Spinal cord (tissue), 10 donors: ENCODE measurements around the gene STT3B. TPM values are rescaled to one million over a fixed set of nuclear protein-coding genes. Genes with fewer than 3 reads are reported as not detected.

ENCODE experiments used
- DNase-seq, 6 donors: peaks; one replicate each; pipeline versions ENCODE4 v3.0.0 to v3.0.0-alpha.2; 2013 to 2015; ENCODE audit warnings: low spot score in 6 of 6, low read depth in 4 of 6
- H3K27ac ChIP-seq: one replicate; pipeline ENCODE4 v1.5.1; 2013; ENCODE audit warnings: low read depth, low read length, control low read depth
- H3K27me3 ChIP-seq: one replicate; pipeline ENCODE4 v1.6.1; 2013; ENCODE audit warnings: low read length; ENCODE audit not compliant: control insufficient read depth, insufficient read depth
- H3K36me3 ChIP-seq: one replicate; pipeline ENCODE4 v1.6.1; 2013; ENCODE audit warnings: low read length; ENCODE audit not compliant: control insufficient read depth, insufficient read depth
- H3K4me1 ChIP-seq: one replicate; pipeline ENCODE4 v1.6.1; 2013; ENCODE audit warnings: low read length; ENCODE audit not compliant: control insufficient read depth, insufficient read depth
- H3K4me3 ChIP-seq: one replicate; pipeline ENCODE4 v1.5.1; 2013; ENCODE audit warnings: low read depth, low read length, control low read depth
- H3K9me3 ChIP-seq: one replicate; pipeline ENCODE4 v1.6.1; 2013; ENCODE audit warnings: low read length; ENCODE audit not compliant: control insufficient read depth, insufficient read depth
- WGBS: methylation state at CpG from one replicate; pipeline ENCODE4 v1.1.5; 2013; ENCODE audit warnings: missing lambda C conversion rate; ENCODE audit not compliant: insufficient coverage; 5-methylcytosine and 5-hydroxymethylcytosine counted together
- polyA plus RNA-seq, 2 donors: library from polyadenylated mRNA; unstranded; fragments of 120-200 nt; gene quantifications; one replicate each; pipeline ENCODE4 v1.2.1, GENCODE V29; 2013; ENCODE audit not compliant: insufficient read length in 2 of 2
- total RNA-seq, 2 donors: library from RNA; depleted of rRNA in 1 of 2; stranded (reverse); fragments of 120-200 nt in 1 of 2; fragments of >200 nt in 1 of 2; gene quantifications; one replicate each; pipeline versions ENCODE4 v1.2.3 to v1.2.4, GENCODE V29; 2013 to 2014
- donor health status: healthy.

The STT3B gene
- total and polyA plus RNA-seq, 4 donors, result 93.7 to 196 (median 126) TPM

- H3K9me3 ChIP-seq, result no peaks in the 10 kb centered on the region
- no peak overlapping the region for H3K27ac ChIP-seq
- no peaks in the 10 kb centered on the region for H3K27me3 ChIP-seq
- peaks cover 4% of the 10 kb centered on the region for H3K4me1 ChIP-seq
- H3K36me3 ChIP-seq, result no peaks in the 10 kb centered on the region
- WGBS, result no CpG with 5 or more reads among the region's 1 CpG
- DNase-seq, result no peak
- H3K4me3 ChIP-seq, result no peak overlapping the region
Measured at GRCh38 chr3:31542246-31542645, 9.5 kb downstream of the STT3B start.

DNA sequence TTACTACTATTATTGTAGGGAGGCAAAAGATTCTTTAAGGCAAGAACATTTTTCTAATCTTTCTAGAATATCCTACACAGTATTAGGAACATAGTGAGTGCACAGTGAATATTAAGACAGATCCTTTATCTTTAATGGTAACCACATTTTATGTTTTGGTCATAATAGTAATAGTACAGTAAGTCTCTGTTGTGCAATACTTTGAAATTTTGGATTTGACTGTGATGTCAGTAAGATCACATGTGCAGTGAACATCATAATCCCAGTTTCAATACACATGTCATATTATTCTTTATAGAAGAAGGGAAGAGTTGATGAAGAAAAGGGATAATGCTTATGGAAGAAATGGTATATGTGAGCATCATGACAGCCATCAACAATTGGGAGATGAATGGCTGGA is 10.7 kb downstream of the STT3B start:
- no peak overlapping the region for H3K4me3 ChIP-seq
- H3K36me3 ChIP-seq, result no peaks in the 10 kb centered on the region
- no peaks in the 10 kb centered on the region for H3K27me3 ChIP-seq
- no peaks in the 10 kb centered on the region for H3K9me3 ChIP-seq
- H3K4me1 ChIP-seq, result peaks cover 4% of the 10 kb centered on the region
- DNase-seq, result no peak
- H3K27ac ChIP-seq, result no peak overlapping the region

DNA sequence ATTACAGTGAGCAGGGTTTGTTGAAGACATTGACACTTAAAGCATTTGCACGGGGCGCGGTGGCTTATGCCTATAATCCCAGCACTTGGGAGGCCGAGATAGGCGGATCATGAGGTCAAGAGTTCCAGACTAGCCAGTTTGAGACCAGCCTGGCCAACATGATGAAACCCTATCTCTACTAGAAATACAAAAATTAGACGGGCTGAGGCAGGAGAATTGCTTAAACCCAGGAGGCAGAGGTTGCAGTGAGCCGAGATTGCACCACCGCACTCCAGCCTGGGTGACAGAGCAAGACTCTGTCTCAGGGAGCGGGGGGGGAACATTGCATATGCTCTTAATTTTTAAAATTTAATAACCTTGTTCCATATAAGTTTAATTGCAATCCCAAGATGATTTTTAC is 11.9 kb downstream of the STT3B start:
- DNase-seq, result no peak
- H3K4me3 ChIP-seq, result no peak overlapping the region
- WGBS, result no CpG with 5 or more reads among the region's 9 CpGs
- no peaks in the 10 kb centered on the region for H3K9me3 ChIP-seq
- no peak overlapping the region for H3K27ac ChIP-seq
- H3K4me1 ChIP-seq, result peaks cover 4% of the 10 kb centered on the region
- H3K36me3 ChIP-seq, result no peaks in the 10 kb centered on the region
- H3K27me3 ChIP-seq, result no peaks in the 10 kb centered on the region

- no CpG with 5 or more reads among the region's 1 CpG for WGBS
- no peak overlapping the region for H3K27ac ChIP-seq
- no peaks in the 10 kb centered on the region for H3K27me3 ChIP-seq
- no peak overlapping the region for H3K4me3 ChIP-seq
- no peaks in the 10 kb centered on the region for H3K36me3 ChIP-seq
- no peak for DNase-seq
- no peaks in the 10 kb centered on the region for H3K9me3 ChIP-seq
- H3K4me1 ChIP-seq, result peaks cover 4% of the 10 kb centered on the region
Measured at GRCh38 chr3:31546162-31546561, 13.4 kb downstream of the STT3B start.

- DNase-seq, result no peak
- no CpG with 5 or more reads among the region's 1 CpG for WGBS
- H3K27ac ChIP-seq, result no peak overlapping the region
- H3K4me3 ChIP-seq, result no peak overlapping the region
- H3K36me3 ChIP-seq, result no peaks in the 10 kb centered on the region
- no peaks in the 10 kb centered on the region for H3K27me3 ChIP-seq
- peaks cover 4% of the 10 kb centered on the region for H3K4me1 ChIP-seq
- H3K9me3 ChIP-seq, result no peaks in the 10 kb centered on the region
Measured at GRCh38 chr3:31546725-31547124, 14.0 kb downstream of the STT3B start.

GRCh38 chr3:31550452-31551251 is 17.9 kb downstream of the STT3B start:
- Histone ChIP-seq H3K4me1 (no peaks in the 10 kb centered on the region), H3K36me3 (no peaks in the 10 kb centered on the region), H3K27ac (no peak overlapping the region), H3K27me3 (no peaks in the 10 kb centered on the region), H3K9me3 (peaks cover 4% of the 10 kb centered on the region), H3K4me3 (no peak overlapping the region)
- DNase-seq, result peak in 3 of 6 donors; percentile 9 to 72 (median 53)
- 16% methylated on average over 2 of the region's 2 CpGs for WGBS

- no peaks in the 10 kb centered on the region for H3K27me3 ChIP-seq
- peaks cover 4% of the 10 kb centered on the region for H3K9me3 ChIP-seq
- DNase-seq, result no peak
- no peaks in the 10 kb centered on the region for H3K4me1 ChIP-seq
- no peaks in the 10 kb centered on the region for H3K36me3 ChIP-seq
- no peak overlapping the region for H3K27ac ChIP-seq
- H3K4me3 ChIP-seq, result no peak overlapping the region
- WGBS, result 93% methylated on average over 2 of the region's 2 CpGs
Measured at GRCh38 chr3:31551646-31552045, 18.9 kb downstream of the STT3B start.

DNA sequence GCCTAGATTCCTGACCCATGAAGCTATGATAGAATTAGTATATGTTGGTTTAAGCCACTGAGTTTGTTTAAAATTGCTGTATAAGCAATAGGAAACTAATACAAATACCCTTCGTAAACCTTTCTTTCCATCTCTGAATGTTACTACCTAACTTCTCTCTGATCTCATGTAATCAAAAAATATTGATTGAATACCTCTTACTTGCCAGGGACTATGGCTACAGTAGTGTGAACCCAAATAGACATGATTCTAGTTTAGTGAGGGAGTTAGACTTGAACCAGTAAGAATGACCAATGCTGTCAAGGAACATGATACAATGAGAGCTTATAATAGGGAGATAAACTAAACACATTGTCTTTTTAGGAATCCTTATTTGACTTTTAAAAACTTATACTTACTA is 19.4 kb downstream of the STT3B start:
- Histone ChIP-seq H3K4me1 (no peaks in the 10 kb centered on the region), H3K27me3 (no peaks in the 10 kb centered on the region), H3K4me3 (no peak overlapping the region), H3K36me3 (no peaks in the 10 kb centered on the region), H3K9me3 (peaks cover 4% of the 10 kb centered on the region), H3K27ac (no peak overlapping the region)
- no CpG with 5 or more reads among the region's 1 CpG for WGBS
- no peak for DNase-seq

DNA sequence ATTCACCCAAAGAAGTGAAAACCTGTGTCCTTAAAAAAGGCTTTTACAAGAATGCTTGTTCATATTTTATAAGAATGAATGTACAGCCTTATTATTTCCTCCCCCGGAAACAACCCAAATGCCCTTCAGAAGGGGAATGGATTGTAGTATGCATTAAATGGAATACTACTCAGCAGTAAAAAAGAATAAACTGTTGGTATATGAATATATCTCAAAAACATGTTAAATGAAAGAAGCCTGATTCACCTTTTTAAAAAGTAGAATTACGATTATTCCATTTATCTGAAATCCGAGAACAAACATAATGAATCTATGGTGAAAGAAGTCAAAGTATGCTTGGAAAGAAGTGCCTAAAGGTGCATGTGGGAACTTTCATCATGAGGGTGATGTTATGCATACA is 20.5 kb downstream of the STT3B start:
- no CpG with 5 or more reads among the region's 3 CpGs for WGBS
- Histone ChIP-seq H3K27ac (no peak overlapping the region), H3K9me3 (peaks cover 4% of the 10 kb centered on the region), H3K27me3 (no peaks in the 10 kb centered on the region), H3K36me3 (no peaks in the 10 kb centered on the region), H3K4me1 (no peaks in the 10 kb centered on the region), H3K4me3 (no peak overlapping the region)
- DNase-seq, result no peak

DNA sequence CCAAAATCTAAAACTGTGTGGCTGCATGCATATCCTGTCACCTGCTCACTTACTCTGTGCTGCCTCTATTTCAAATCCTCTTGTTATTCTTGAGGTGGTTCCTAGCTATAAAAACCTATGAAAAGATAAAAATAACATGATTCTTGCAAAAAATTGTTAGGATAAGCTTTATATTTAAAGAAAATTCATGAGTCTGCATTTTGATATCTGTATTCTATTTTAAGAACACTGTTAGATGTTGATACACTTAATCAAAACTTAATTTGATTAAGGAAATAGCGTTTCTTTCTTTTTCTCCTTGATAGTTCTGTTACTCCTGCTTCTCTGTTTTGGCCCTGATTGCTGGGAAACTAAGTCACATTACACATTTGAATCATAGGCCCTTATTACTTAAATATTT is 22.5 kb downstream of the STT3B start:
- no peak for DNase-seq
- Histone ChIP-seq H3K4me1 (no peaks in the 10 kb centered on the region), H3K27me3 (no peaks in the 10 kb centered on the region), H3K27ac (no peak overlapping the region), H3K4me3 (no peak overlapping the region), H3K36me3 (no peaks in the 10 kb centered on the region), H3K9me3 (peaks cover 6% of the 10 kb centered on the region)
- no CpG with 5 or more reads among the region's 1 CpG for WGBS
